Hepatocyte (in vitro differentiated cells): ENCODE measurements around the gene ABCG2. TPM values are rescaled to one million over a fixed set of nuclear protein-coding genes. Genes with fewer than 3 reads are reported as not detected.

Experiments used
- DNase-seq: peaks from one replicate; pipeline ENCODE4 v3.0.0-alpha.2; 2016; ENCODE audit warnings: low spot score
- H2AFZ ChIP-seq: fragments of 200-600 bp; sonication (generic); 2 replicates; pipeline ENCODE4 v1.6.0; 2016; ENCODE audit warnings: antibody characterized with exemption, mild to moderate bottlenecking
- H3K27ac ChIP-seq: fragments of 200-600 bp; sonication (generic); 2 replicates; pipeline ENCODE4 v1.5.1; 2016; ENCODE audit warnings: mild to moderate bottlenecking
- H3K27me3 ChIP-seq: fragments of 200-600 bp; sonication (generic); 2 replicates; pipeline ENCODE4 v1.6.1; 2016
- H3K36me3 ChIP-seq: fragments of 200-600 bp; sonication (generic); replicated peaks from 2 replicates; pipeline ENCODE4 v1.5.1; 2016; ENCODE audit warnings: low read depth; ENCODE audit not compliant: insufficient read depth
- H3K4me1 ChIP-seq: fragments of 200-600 bp; sonication (generic); 2 replicates; pipeline ENCODE4 v1.5.1; 2016; ENCODE audit warnings: mild to moderate bottlenecking, moderate library complexity; ENCODE audit not compliant: insufficient read depth
- H3K4me2 ChIP-seq: fragments of 200-600 bp; sonication (generic); 2 replicates; pipeline ENCODE4 v1.6.0; 2016
- H3K4me3 ChIP-seq: fragments of 200-600 bp; sonication (generic); 2 replicates; pipeline ENCODE4 v1.5.1; 2016; ENCODE audit warnings: mild to moderate bottlenecking
- H3K79me2 ChIP-seq: fragments of 200-600 bp; sonication (generic); 2 replicates; pipeline ENCODE4 v1.6.0; 2017; ENCODE audit warnings: mild to moderate bottlenecking
- H3K9me2 ChIP-seq: fragments of 200-600 bp; sonication (generic); replicated peaks from 2 replicates; pipeline ENCODE4 v1.6.0; 2017; ENCODE audit warnings: mild to moderate bottlenecking; ENCODE audit not compliant: insufficient read depth
- H3K9me3 ChIP-seq: fragments of 200-600 bp; sonication (generic); 2 replicates; pipeline ENCODE4 v1.5.1; 2016; ENCODE audit warnings: low read depth, mild to moderate bottlenecking
- H4K20me1 ChIP-seq: fragments of 200-600 bp; sonication (generic); 2 replicates; pipeline ENCODE4 v1.6.0; 2016; ENCODE audit warnings: mild to moderate bottlenecking; ENCODE audit not compliant: insufficient read depth, poor library complexity, severe bottlenecking
- EZH2 ChIP-seq: fragments of 200-600 bp; sonication (generic); IDR thresholded peaks from 2 replicates; pipeline ENCODE4 v1.6.1; 2016; ENCODE audit warnings: antibody characterized with exemption, mild to moderate bottlenecking, borderline replicate concordance
- EZH2phosphoT487 ChIP-seq: fragments of 200-600 bp; sonication (generic); IDR thresholded peaks from one replicate; pipeline ENCODE4 v1.6.1; 2018; ENCODE audit warnings: antibody characterized with exemption, mild to moderate bottlenecking, low read depth, moderate library complexity; ENCODE audit not compliant: unreplicated experiment, severe bottlenecking
- WGBS: methylation state at CpG from one replicate; pipeline ENCODE4 v1.1.6; 2016; ENCODE audit warnings: low lambda C conversion rate; ENCODE audit errors: missing lambda C conversion rate; 5-methylcytosine and 5-hydroxymethylcytosine counted together
- polyA plus RNA-seq: library from polyadenylated mRNA; unstranded; fragments of >200 nt; fragmentation: Nextera tagmentation; extraction: Ambion mirVana; gene quantifications from 2 replicates; pipeline ENCODE4 v1.2.1, GENCODE V29; 2016
- total RNA-seq: library from RNA; depleted of rRNA; stranded (reverse); fragments of >200 nt; gene quantifications from 2 replicates; pipeline ENCODE4 v1.2.3, GENCODE V29; 2014
- TF ChIP-seq, protein P1 (sequence below): fragments of 200-600 bp; sonication (generic); IDR thresholded peaks from 2 replicates; pipeline ENCODE4 v1.5.1; 2016; ENCODE audit warnings: antibody characterized with exemption, mild to moderate bottlenecking; ENCODE audit not compliant: poor library complexity

Gene ABCG2
- total and polyA plus RNA-seq, 2 experiments from 2014 or later: 3.7 to 11.6 TPM

DNA sequence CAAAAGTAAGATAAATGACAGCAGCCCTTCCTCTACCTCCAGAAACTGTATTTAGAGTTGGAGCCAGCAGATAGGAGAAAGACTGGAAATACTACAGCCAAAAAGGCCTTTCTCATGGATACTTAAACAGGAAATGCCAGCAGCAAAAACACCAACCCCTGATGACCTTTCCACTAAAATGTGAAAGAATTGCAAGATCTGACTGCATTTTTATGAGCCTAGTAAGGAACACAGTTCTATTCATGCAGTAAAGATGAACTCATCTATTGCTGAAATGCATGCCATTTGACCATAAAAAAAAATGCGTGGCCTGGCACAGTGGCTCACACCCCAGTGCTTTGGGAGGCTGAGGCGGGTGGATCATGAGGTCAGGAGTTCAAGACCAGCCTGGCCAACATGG lies 19.9 kb downstream of the ABCG2 start:
- no peaks in the 10 kb centered on the region for H3K27me3 ChIP-seq
- DNase-seq: peak; percentile 14
- H3K9me2 ChIP-seq: no peaks in the 10 kb centered on the region
- no peak overlapping the region for H3K4me3 ChIP-seq
- H3K9me3 ChIP-seq: no peaks in the 10 kb centered on the region
- peak overlapping the region; percentile 50 for H3K27ac ChIP-seq
- peaks cover 10% of the 10 kb centered on the region for H3K4me1 ChIP-seq
- no peaks in the 10 kb centered on the region for H3K79me2 ChIP-seq
- no peaks in the 10 kb centered on the region for H4K20me1 ChIP-seq
- TF ChIP-seq EZH2phosphoT487 (no peak), EZH2 (no peak)
- TF ChIP-seq, protein P1, sequence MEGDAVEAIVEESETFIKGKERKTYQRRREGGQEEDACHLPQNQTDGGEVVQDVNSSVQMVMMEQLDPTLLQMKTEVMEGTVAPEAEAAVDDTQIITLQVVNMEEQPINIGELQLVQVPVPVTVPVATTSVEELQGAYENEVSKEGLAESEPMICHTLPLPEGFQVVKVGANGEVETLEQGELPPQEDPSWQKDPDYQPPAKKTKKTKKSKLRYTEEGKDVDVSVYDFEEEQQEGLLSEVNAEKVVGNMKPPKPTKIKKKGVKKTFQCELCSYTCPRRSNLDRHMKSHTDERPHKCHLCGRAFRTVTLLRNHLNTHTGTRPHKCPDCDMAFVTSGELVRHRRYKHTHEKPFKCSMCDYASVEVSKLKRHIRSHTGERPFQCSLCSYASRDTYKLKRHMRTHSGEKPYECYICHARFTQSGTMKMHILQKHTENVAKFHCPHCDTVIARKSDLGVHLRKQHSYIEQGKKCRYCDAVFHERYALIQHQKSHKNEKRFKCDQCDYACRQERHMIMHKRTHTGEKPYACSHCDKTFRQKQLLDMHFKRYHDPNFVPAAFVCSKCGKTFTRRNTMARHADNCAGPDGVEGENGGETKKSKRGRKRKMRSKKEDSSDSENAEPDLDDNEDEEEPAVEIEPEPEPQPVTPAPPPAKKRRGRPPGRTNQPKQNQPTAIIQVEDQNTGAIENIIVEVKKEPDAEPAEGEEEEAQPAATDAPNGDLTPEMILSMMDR: no peak
- no peak overlapping the region for H2AFZ ChIP-seq
- H3K36me3 ChIP-seq: no peaks in the 10 kb centered on the region
- 83% methylated on average over 2 of the region's 2 CpGs for WGBS
- H3K4me2 ChIP-seq: no peak overlapping the region

- H3K27me3 ChIP-seq: no peaks in the 10 kb centered on the region
- WGBS: 89% methylated on average over 2 of the region's 2 CpGs
- TF ChIP-seq EZH2phosphoT487: no peak
- TF ChIP-seq EZH2: no peak
- TF ChIP-seq, protein P1: no peak
- no peaks in the 10 kb centered on the region for H3K9me2 ChIP-seq
- DNase-seq: no peak
- no peak overlapping the region for H2AFZ ChIP-seq
- H3K79me2 ChIP-seq: no peaks in the 10 kb centered on the region
- H3K27ac ChIP-seq: no peak overlapping the region
- no peaks in the 10 kb centered on the region for H3K9me3 ChIP-seq
- H4K20me1 ChIP-seq: no peaks in the 10 kb centered on the region
- no peak overlapping the region for H3K4me3 ChIP-seq
- peaks cover 10% of the 10 kb centered on the region for H3K4me1 ChIP-seq
- H3K4me2 ChIP-seq: no peak overlapping the region
- no peaks in the 10 kb centered on the region for H3K36me3 ChIP-seq
These were observed 21.3 kb downstream of the ABCG2 start for GRCh38 chr4:88137112-88137511.

DNA sequence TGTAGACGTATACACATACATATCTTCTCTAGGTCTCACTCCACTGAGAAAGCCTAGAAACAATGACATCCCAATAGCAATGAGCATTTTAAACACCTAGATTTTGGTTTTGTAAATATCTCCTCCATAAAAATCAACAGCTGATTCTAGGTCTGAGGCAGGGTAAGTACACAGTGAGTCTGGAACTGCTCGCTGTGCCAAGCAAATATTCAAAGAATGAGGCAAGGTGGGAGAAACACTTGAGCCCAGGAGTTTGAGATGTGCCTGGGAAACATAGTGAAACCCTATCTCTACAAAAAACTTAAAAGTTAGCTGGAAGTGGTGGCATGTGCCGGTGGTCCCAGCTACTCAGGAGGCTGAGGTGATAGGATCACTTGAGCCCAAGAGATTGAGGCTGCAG lies 22.2 kb downstream of the ABCG2 start:
- Histone ChIP-seq H3K9me3 (no peaks in the 10 kb centered on the region), H4K20me1 (no peaks in the 10 kb centered on the region), H3K27me3 (no peaks in the 10 kb centered on the region), H3K79me2 (no peaks in the 10 kb centered on the region), H3K36me3 (no peaks in the 10 kb centered on the region), H2AFZ (no peak overlapping the region), H3K4me2 (no peak overlapping the region), H3K4me3 (no peak overlapping the region), H3K4me1 (peaks cover 10% of the 10 kb centered on the region), H3K9me2 (no peaks in the 10 kb centered on the region), H3K27ac (no peak overlapping the region)
- TF ChIP-seq EZH2phosphoT487 (no peak), EZH2 (no peak)
- TF ChIP-seq, protein P1: no peak
- no peak for DNase-seq
- WGBS: 76% methylated on average over 3 of the region's 3 CpGs

- H2AFZ ChIP-seq: no peak overlapping the region
- no peak overlapping the region for H3K27ac ChIP-seq
- no peaks in the 10 kb centered on the region for H3K36me3 ChIP-seq
- no peak overlapping the region for H3K4me3 ChIP-seq
- H4K20me1 ChIP-seq: no peaks in the 10 kb centered on the region
- TF ChIP-seq EZH2 (no peak), EZH2phosphoT487 (no peak)
- TF ChIP-seq, protein P1: no peak
- no peaks in the 10 kb centered on the region for H3K9me2 ChIP-seq
- H3K27me3 ChIP-seq: no peaks in the 10 kb centered on the region
- 87% methylated on average over 3 of the region's 3 CpGs for WGBS
- no peak for DNase-seq
- H3K79me2 ChIP-seq: no peaks in the 10 kb centered on the region
- H3K9me3 ChIP-seq: no peaks in the 10 kb centered on the region
- peaks cover 10% of the 10 kb centered on the region for H3K4me1 ChIP-seq
- no peak overlapping the region for H3K4me2 ChIP-seq
These were observed 23.1 kb downstream of the ABCG2 start for GRCh38 chr4:88135356-88135663.
